NCI-H1436 (cell line): ENCODE data around the gene DENND1A.
"Not testable (repeated sequence)": the region's sequence is repeated elsewhere in the genome, so short reads cannot be mapped to it uniquely, and the experiment has no call there.

Source experiments
- DNase-seq: peaks from one replicate; lab custom pipeline; 2025; lab: John Stamatoyannopoulos, UW

The DENND1A gene, protein sequence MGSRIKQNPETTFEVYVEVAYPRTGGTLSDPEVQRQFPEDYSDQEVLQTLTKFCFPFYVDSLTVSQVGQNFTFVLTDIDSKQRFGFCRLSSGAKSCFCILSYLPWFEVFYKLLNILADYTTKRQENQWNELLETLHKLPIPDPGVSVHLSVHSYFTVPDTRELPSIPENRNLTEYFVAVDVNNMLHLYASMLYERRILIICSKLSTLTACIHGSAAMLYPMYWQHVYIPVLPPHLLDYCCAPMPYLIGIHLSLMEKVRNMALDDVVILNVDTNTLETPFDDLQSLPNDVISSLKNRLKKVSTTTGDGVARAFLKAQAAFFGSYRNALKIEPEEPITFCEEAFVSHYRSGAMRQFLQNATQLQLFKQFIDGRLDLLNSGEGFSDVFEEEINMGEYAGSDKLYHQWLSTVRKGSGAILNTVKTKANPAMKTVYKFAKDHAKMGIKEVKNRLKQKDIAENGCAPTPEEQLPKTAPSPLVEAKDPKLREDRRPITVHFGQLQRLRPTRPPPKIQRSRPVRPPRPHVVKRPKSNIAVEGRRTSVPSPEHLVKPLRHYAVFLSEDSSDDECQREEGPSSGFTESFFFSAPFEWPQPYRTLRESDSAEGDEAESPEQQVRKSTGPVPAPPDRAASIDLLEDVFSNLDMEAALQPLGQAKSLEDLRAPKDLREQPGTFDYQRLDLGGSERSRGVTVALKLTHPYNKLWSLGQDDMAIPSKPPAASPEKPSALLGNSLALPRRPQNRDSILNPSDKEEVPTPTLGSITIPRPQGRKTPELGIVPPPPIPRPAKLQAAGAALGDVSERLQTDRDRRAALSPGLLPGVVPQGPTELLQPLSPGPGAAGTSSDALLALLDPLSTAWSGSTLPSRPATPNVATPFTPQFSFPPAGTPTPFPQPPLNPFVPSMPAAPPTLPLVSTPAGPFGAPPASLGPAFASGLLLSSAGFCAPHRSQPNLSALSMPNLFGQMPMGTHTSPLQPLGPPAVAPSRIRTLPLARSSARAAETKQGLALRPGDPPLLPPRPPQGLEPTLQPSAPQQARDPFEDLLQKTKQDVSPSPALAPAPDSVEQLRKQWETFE

DNA sequence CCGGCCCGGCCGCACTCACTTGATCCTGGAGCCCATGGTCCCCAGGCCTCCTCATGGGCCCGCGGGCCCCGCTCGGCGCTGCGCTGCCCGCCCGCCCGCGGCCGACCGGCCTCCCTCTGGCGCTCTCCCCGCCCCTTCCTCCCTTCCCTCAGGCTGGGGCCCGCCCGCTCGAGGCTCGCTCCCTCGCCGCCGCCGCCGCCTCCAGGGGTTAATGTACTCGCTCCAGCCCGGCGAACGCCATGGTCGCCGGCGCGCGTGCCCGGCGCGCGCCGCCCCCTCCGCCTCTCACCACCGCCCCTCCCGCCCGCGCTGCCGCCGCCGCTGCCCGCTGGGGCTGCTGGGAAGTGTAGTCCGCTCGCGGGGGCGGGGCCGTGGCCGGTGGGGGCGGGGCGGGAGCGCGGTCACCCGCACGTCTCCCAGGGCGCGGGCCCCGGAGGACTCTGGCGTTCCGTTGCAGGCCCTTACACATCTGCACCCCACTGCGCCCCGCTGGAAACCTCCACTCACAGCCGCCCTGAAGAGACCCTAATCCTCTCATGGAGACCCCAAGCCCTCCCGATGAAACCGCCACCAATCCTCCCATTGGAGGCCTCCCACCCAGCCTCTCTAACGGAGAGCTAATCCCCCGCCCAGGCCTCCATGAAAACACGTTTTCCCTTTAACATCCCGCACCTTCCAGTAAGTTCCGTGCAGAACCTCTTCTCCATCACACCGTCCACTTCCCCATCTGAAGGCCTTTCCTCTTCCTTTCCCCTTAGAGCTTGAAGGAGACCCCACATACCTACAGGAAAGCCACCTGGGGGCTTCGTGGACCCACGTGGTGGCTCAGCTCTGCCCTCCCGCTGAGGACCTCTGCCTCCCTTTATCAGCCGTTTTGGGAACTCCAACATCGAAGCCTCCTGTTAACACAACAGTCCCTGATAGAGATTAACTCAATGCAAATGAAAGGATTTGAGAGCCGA lies at the start of gene DENND1A:
Gene DENND1A, minus strand, starts transcription at position 257 of the 962 bp plus-strand sequence. Its CDS starts 221 bp downstream, at position 36.
- peak; percentile 83 for DNase-seq

DNA sequence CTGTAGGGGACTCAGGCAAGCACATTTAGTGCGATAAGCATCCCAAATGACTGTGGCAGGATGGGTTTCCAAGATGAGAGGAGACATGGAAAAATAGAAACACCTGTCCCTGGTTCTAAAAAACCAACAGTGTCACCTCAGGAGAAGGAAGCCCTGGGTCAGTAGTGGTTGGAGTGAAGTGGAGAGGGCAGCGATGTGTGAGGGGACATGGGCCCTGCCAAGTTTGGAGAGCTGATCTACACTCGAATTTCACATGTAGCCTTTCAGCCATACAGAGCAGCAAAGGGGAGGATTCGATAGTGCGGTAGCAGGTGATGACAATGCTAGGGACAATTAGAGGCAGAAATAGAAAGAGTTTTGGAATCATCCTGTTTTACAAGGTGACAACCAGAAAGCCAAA lies 49.1 kb upstream of the DENND1A start:
- DNase-seq = no peak

DNA sequence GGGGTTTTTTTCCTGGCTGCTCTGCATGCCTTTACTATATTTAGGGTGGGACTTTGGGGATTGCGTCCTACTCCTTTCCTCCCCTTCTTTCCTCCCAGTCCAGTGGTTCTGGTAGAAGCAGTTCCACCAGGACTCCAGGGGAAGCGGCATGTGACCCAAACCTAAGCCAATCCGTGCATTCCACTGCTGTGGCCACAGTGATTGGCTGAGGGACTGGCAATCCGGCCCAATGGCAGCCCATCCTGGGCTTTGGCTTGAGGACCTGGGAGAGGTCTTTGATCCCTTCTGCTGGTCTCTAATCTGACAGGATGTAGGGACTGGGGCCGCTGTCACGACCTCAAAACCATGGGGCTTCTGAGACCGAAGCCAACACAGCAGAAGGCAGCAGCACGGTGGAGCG lies 46.7 kb upstream of the DENND1A start:
- DNase-seq = not testable (repeated sequence)

DNA sequence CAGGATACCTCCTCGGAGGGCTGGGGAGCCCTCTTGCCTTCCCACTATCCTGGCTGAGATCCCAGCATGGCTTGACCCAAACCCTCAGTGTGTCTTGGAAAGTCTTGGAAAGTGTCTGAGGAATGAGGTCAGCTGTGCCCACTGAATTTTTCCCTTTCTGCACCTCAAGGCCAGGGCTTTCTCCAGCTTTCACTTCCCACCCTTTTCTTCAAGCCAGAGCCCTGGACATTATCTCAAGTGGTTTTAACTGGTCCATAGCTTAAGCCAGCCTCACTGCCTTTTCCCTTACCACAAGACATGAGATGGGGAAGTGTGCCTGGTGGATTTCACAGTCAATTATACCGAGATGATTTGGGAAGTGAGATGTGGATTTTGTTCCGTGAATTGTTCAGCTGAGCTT lies 45.9 kb upstream of the DENND1A start:
- DNase-seq = no peak

DNA sequence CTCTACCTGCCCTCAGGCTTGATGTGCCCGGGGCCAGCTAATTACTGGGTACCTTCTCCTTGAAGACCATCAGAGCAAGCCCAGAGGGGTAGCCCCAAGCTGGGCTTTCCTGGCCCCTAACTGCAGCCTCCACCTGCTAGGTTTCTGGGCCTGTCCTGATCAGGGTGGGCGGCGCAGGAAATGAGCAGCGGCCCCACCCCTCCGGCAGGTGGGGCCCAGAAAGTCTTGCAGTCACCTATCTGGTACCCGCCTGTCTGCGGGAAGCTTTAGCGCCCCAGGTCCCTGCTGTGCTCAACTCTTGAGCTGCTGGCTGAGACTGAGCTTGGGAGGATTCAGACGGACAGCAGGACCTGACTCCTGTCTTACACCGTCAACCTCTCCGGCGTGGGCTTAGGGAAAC lies 44.5 kb upstream of the DENND1A start:
- no peak for DNase-seq

DNA sequence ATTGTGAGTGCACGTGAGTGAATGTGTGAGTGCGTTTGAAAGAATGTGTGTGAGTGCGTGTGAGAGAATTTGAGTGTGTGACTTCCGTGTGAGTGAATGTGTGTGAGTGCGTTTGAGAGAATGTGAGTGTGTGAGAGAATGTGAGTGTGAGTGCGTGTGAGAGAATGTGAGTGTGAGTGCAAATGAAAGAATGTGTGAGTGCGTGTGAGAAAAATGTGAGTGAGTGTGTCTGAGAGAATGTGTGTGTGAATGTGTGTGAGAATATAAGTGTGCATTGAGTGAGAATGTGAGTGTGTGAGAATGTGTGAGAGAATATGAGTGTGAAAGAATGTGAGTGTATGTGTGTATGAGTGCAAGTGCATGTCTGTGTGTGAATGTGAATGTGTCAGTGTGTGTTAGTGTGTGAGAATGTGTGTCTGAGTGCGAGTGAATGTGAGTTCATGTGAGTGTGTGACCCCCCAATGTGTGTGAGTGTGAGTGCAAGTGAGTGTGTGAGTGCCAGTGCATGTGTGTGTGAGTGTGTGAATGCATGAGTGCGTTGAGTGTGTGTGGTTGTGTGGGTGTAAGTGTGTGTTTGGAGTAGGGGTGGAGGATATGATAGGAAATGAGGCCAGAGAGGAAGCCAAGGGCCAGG lies 43.8 kb upstream of the DENND1A start:
- DNase-seq = no peak

DNA sequence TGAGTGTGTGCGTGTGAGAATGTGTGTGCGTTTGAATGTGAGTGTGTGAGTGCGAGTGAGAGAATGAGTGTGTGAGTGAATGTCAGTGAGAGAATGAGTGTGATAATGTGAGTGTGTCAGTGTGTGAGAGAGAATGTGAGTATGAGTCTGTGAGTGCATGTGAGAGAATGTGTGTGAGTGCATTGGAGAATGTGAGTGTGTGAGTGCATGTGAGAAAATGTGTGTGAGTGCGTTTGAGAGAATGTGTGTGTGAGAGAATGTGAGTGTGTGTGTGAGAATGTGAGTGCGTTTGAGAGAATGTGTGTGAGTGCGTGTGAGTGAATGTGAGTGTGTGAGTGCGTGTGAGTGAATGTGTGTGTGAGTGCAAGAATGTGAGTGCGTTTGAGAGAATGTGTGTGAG lies 42.7 kb upstream of the DENND1A start:
- DNase-seq = no peak

DNA sequence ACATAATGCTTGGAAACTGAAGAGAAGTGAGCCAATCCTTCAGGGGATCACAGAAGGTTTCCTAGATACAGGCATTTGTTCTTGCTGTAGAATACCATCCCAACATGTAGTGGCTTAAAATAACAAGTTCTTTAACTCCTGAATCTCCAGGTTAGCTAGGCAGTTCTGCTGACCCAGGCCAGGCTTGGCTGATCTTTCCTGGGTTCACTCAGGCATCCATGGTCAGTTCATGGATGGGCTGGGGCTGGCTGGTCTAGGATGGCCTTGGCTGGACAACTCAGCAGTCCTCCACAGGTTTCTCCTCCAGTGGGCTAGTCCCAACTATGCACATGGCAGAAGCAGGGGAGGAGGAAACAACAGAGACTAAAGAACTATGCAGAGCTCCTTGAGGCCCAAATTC lies 37.4 kb upstream of the DENND1A start:
- DNase-seq = no peak

DNA sequence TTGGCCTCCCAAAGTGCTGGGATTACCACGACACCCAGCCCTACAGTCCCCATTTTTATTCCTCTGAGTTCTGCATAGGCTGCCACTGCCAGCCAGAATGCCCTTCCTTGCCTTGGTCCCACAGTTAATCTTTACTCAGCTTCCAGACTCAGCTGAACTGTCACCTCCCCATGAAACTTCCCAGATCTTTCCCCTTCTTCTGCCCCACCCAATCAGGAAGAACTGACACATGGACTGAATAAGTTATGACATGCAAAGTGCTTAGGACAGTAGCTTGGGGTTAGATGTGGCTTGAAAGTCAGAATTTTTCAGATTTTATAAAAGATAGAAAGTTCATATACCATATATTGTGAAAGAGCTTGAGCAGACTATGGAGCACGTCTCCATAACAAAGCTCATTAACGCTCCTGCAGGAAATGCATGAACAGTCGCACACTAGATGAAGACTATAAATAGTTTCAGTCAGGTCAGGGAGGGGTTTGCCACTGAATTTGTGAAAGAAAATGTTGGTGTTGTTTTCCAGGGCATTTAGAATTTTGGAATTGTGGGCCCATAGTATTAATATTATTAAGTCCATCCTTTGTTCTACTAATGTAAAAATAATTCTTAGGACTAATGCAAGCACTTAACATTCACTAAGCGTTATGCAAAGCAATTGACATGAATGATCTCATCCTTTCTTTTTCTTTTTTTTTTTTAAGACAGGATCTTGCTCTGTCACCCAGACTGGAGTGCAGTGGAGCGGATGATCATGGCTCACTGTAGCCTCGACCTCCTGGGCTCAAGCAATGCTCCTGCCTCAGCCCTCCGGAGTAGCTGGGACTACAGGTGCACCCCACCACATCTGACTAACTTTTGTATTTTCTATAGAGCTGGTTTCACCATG lies 36.1 kb upstream of the DENND1A start:
- DNase-seq = no peak

DNA sequence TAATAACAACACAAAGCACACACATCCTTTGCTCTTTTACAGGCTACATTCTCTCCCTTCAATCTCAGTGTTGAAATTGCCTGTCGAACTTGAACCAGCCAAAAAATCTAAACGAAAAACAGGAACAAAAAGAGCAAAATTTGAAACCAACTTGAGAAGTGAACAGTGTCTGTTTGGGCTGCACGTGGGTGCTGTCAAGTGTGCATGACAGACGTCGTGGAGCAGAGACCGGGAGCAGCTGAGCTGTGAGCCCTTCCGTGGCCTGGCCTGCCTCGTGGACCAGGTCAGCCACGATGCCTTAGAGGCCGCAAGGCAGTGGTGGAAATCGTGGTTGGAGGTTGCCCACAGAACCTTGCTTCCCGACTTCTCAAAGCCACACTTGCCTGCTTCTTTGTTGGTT lies 34.8 kb upstream of the DENND1A start:
- no peak for DNase-seq

DNA sequence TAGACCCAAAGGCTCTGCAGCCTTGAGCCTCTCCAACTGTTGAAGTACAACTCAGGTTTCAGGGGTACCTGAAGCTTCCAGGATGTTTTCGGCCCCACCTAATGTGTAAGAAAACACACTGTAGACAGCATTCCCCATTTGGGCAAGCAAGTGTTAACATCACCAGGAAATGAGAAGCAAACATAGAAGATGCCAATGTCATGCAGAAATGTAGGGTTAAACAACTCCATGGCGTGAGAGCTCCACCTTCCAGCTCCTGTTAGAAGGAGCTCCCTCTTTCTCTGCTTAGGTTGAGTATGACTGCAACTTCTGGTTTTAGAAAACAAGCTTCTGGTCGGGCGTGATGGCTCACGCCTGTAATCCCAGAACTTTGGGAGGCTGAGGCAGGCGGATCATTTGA lies 31.0 kb upstream of the DENND1A start:
- DNase-seq = no peak

DNA sequence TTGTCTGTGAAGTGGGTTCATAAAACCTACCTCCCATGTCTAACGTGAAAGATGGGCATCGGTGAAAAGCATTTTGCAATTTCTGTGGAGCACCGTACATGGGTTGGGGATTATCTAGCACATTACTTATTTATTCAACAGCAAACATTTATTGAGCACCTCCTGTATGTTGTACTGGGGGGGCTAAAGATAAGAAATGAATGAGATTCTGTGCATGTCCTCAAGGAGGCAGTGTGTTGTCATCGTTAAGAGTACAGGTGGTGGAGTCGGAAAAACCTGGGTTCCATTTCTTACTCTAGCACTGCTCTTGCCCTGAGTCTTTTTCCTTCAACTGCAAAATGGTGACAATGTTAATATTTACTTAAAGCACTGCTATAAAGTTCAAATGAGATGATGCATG lies 30.4 kb upstream of the DENND1A start:
- DNase-seq = no peak

DNA sequence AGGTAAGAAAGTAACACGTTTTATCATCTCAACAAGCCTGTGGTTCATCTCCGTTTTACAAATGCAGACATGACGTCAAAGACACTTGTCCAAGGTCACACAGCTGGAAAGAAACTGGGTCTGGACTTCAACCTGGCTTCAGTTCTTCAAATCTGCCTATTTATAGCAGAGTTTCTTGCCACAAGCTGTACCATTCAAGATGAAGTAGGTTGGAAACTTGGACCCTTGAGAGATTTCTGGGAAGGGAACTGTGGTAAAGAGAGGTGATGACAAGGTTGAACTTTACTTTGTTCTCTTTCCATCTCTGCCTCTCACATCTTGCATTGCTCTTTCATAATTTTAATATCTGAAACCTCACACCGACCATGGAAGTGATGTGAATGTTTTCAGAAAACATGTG lies 29.9 kb upstream of the DENND1A start:
- no peak for DNase-seq

DNA sequence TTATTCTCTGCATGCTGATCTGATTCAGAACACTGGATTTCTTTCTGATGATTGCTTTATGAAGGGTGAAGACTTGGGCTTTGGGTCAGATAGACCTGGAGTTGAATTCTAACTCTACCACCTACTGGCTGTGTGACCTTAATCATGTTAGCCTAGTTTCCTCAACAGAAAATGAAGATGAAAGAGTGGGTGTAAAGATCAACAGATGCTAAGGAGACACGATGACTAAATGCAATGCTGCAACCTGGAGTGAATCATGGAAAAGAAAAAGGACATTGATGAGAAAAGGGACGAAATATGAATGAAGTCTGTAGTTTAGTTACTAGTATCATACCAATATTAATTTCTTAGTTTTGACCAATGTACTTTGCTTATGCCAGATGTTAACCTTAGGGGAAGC lies 27.8 kb upstream of the DENND1A start:
- DNase-seq = no peak

DNA sequence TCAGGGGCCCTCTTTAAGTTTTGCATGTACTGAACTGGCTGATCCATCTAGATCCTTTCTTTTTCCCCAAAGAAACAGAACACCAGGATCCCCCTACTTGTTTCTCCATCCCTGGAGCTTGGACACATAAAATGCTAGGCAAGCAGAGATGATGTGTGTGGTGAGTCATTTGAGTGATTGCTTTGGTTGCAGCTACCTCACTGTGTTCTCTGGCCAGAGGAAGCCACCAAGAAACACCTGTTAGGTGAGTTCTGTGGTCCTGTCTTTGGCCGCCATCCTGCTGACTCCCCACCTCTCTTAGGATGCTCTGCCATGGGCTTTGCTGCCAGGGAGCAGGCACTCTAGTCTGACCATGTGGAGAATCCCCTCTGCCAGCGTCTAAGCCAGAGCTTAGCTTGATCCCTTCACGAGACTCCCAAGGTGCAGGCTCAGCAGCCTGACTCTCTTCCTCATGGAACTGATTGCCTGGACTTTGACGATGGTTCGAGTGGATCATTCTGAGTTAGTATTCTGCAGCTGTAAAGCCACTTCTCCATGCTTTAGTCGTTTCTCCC lies 27.3 kb upstream of the DENND1A start:
- no peak for DNase-seq

DNA sequence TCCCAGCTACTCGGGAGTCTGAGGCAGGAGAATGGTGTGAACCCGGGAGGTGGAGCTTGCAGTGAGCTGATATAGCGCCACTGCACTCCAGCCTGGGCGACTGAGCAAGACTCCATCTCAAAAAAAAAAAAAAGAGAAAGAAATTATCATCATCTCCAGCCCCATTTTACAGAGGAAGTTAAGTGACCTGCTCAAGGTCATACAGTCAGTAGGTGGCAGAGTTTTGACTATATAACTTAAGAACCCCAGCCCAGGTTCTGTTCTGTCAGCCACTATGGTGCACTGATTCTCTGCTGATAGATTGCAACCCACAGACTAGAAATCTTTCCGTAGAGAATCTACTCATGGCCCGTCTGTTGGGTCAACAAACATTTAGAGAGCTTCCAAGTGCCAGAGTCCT lies 25.7 kb upstream of the DENND1A start:
- DNase-seq = no peak

DNA sequence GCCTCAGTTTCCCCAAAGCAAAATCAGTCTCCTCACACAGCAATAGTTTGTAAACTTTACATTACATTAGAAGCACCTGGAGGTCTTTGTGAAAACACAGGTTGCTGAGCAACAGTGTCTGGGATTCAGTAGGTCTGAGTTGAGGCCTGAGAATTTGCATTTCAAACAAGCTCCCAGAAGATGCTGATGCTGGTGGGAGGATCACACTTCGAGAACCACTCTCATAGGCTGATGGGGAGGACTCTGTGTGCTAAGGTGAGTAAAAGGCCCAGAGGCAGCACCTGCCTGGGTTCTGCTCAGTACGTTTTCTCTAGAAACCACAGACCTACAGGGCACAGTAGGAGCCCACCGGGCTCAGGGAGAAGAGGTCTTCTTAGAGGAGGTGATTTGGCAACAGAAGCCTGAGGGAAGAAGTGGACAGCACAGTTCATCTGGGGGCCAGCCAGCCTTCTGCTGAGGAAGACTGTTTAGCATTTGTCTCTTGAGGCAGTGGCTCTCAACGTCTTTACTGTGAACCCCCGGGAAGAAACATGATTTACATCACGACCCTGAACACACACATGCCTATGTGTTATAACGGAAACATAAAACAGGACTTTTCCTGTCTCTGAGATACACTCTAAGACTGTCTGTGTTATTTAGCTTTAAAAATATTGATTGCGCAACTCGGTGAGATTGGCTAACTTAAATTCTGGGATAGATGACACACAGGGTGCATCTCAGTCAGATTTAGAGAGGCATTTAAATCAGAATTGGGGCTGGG lies 24.8 kb upstream of the DENND1A start:
- no peak for DNase-seq

DNA sequence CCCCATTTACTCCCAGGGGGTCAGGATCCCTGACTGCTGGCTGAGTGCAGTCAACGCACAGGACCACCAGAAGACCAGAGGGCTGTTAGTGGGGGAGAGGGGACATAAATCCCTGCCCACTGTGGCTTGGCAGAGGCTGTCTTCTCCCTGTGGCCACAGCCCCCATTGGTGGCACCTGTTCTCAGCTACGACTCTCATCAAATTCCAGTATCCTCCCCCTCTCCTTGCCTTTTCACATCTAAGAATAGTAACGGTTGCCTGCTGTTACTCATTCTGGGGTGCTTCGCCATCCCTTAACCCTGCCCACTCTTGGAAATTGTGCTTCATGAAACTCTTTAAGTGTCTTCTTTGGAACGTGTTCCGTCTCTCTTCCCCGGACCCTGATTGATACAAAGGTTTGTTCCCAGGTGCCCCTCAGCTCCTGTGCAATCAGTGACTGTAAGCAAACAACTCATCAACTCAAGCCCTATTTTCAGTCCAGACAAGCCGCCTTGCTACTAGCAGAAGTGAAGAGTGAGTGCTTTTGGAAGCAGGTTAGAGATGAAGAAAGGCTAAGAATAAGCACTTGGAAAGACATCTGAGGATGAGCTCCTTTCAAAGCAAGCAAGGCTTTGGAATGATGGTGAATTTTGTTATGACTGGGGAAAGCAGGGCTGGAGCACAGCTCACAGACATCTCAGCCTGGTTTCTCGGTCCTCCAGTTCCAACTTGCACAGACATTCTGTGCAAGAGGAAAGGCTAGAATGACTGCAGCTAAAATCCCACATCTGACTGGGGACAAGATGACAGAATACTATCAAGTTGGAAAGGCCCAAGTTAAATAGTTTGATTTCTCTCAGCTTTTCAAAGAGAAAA lies 22.9 kb upstream of the DENND1A start:
- DNase-seq = no peak
